DND-41 (cell line): ENCODE measurements around the gene ABCA12.

Experiments used
- ATAC-seq: fragments of 200-7000 bp; cut with Tn5 transposase; 3 replicates; pipeline ENCODE4 v1.9.1; 2021; ENCODE audit warnings: low read depth; ENCODE audit not compliant: insufficient read depth
- DNase-seq: peaks from one replicate; pipeline ENCODE4 v3.0.0-alpha.2; 2020
- H2AFZ ChIP-seq: 2 replicates; pipeline ENCODE4 v1.6.0; 2012; ENCODE audit warnings: low read depth, low read length
- H3K27ac ChIP-seq: 2 replicates; pipeline ENCODE4 v1.5.1; 2012; ENCODE audit warnings: low read length, inconsistent platforms
- H3K27me3 ChIP-seq: fragments of 200-600 bp; sonication (generic); 2 replicates; pipeline ENCODE4 v1.6.0; 2012; ENCODE audit warnings: low read length, mild to moderate bottlenecking, inconsistent platforms; ENCODE audit not compliant: insufficient read depth, poor library complexity
- H3K36me3 ChIP-seq: 2 replicates; pipeline ENCODE4 v1.5.1; 2012; ENCODE audit warnings: low read length, inconsistent platforms; ENCODE audit not compliant: insufficient read depth
- H3K4me1 ChIP-seq: 2 replicates; pipeline ENCODE4 v1.5.1; 2012; ENCODE audit warnings: mild to moderate bottlenecking, low read length; ENCODE audit not compliant: insufficient read depth
- H3K4me2 ChIP-seq: 2 replicates; pipeline ENCODE4 v1.6.0; 2012; ENCODE audit warnings: mild to moderate bottlenecking, moderate library complexity, low read length, inconsistent platforms; ENCODE audit not compliant: insufficient read depth
- H3K4me3 ChIP-seq, 2 experiments: fragments of 200-600 bp in 1 of 2; shearing (Covaris generic) in 1 of 2; 2 replicates each; pipeline ENCODE4 v1.5.1; 2012 to 2016; ENCODE audit warnings: inconsistent platforms in 2 of 2, low read length in 2 of 2, mild to moderate bottlenecking in 2 of 2, low read depth in 1 of 2, moderate library complexity in 1 of 2
- H3K79me2 ChIP-seq: 2 replicates; pipeline ENCODE4 v1.6.0; 2012; ENCODE audit warnings: low read length, inconsistent platforms; ENCODE audit not compliant: insufficient read depth
- H3K9ac ChIP-seq: 2 replicates; pipeline ENCODE4 v1.6.0; 2012; ENCODE audit warnings: low read depth, mild to moderate bottlenecking, inconsistent platforms, low read length, moderate library complexity
- H3K9me3 ChIP-seq: 2 replicates; pipeline ENCODE4 v1.5.1; 2012; ENCODE audit warnings: low read length, moderate library complexity, mild to moderate bottlenecking, inconsistent platforms; ENCODE audit not compliant: insufficient read depth, severe bottlenecking
- H4K20me1 ChIP-seq: 2 replicates; pipeline ENCODE4 v1.6.0; 2012; ENCODE audit warnings: low read length; ENCODE audit not compliant: insufficient read depth
- EZH2 ChIP-seq: IDR thresholded peaks from 3 replicates; pipeline ENCODE4 v1.6.1; 2012; ENCODE audit warnings: borderline replicate concordance, low read depth, mild to moderate bottlenecking, moderate library complexity, low read length, inconsistent platforms; ENCODE audit not compliant: severe bottlenecking
- TF ChIP-seq, protein P1 (sequence below): IDR thresholded peaks from 2 replicates; pipeline ENCODE4 v1.5.1; 2012; ENCODE audit warnings: borderline replicate concordance, low read length, moderate library complexity, mild to moderate bottlenecking; ENCODE audit not compliant: poor library complexity, severe bottlenecking; ENCODE audit errors: extremely low read depth

ABCA12 gene

GRCh38 chr2:215110918-215111317 is 27.5 kb downstream of the ABCA12 start:
- no peaks in the 10 kb centered on the region for H3K36me3 ChIP-seq
- no peaks in the 10 kb centered on the region for H3K79me2 ChIP-seq
- no peaks in the 10 kb centered on the region for H3K9me3 ChIP-seq
- no peak overlapping the region for H3K4me3 ChIP-seq
- H2AFZ ChIP-seq: no peak overlapping the region
- H3K4me1 ChIP-seq: no peaks in the 10 kb centered on the region
- DNase-seq: no peak
- TF ChIP-seq, protein P1, sequence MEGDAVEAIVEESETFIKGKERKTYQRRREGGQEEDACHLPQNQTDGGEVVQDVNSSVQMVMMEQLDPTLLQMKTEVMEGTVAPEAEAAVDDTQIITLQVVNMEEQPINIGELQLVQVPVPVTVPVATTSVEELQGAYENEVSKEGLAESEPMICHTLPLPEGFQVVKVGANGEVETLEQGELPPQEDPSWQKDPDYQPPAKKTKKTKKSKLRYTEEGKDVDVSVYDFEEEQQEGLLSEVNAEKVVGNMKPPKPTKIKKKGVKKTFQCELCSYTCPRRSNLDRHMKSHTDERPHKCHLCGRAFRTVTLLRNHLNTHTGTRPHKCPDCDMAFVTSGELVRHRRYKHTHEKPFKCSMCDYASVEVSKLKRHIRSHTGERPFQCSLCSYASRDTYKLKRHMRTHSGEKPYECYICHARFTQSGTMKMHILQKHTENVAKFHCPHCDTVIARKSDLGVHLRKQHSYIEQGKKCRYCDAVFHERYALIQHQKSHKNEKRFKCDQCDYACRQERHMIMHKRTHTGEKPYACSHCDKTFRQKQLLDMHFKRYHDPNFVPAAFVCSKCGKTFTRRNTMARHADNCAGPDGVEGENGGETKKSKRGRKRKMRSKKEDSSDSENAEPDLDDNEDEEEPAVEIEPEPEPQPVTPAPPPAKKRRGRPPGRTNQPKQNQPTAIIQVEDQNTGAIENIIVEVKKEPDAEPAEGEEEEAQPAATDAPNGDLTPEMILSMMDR: no peak
- TF ChIP-seq EZH2: no peak
- H3K4me2 ChIP-seq: no peak overlapping the region
- no peak overlapping the region for H3K27ac ChIP-seq
- H3K27me3 ChIP-seq: no peaks in the 10 kb centered on the region
- ATAC-seq: no peak
- no peaks in the 10 kb centered on the region for H4K20me1 ChIP-seq
- no peak overlapping the region for H3K9ac ChIP-seq

DNA sequence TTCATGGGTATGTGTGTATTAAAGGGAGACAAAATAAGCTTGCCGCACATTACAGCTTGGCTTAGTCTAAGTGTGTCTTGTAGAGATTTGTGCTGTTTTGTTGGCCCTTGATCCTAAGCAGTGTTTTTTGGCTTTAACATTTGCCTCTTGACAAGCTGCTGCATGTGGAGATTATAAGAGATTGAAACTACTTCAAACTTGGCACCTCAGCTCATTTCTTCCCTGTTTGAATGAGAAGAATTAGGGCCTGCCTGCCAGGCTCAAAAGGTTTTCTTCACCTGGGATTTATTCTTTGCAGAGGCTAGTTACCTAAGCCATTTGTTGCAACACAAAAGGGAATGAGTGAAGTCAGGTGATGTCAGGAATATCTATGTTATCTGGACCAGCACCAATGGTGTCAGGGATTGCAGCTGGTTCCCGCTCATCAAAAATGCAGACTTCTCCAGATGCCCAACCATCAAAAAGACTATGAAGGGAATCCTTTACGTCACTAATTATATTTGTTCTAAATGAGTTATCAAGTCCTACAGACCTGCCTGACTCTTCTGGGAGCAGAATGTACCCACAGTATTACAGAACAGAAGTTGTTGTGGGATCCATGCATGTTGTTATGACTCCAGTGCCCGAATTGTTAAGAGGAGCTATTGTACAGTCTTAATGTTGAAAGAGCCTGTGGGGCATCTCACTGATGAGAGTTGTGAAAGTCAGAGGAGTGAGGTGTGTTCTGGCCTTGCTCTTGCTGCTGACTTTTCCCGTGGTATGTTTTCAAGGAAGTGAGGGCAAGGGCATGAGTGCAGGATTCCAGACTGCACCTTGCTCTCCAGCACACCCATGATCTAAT is 31.0 kb downstream of the ABCA12 start:
- DNase-seq (no peak), ATAC-seq (no peak)
- Histone ChIP-seq H3K9ac (no peak overlapping the region), H3K4me3 (no peak overlapping the region), H3K27me3 (no peaks in the 10 kb centered on the region), H3K27ac (no peak overlapping the region), H3K9me3 (no peaks in the 10 kb centered on the region), H4K20me1 (no peaks in the 10 kb centered on the region), H2AFZ (no peak overlapping the region), H3K36me3 (no peaks in the 10 kb centered on the region), H3K4me1 (no peaks in the 10 kb centered on the region), H3K79me2 (no peaks in the 10 kb centered on the region), H3K4me2 (no peak overlapping the region)
- TF ChIP-seq, protein P1: no peak
- no peak for TF ChIP-seq EZH2

DNA sequence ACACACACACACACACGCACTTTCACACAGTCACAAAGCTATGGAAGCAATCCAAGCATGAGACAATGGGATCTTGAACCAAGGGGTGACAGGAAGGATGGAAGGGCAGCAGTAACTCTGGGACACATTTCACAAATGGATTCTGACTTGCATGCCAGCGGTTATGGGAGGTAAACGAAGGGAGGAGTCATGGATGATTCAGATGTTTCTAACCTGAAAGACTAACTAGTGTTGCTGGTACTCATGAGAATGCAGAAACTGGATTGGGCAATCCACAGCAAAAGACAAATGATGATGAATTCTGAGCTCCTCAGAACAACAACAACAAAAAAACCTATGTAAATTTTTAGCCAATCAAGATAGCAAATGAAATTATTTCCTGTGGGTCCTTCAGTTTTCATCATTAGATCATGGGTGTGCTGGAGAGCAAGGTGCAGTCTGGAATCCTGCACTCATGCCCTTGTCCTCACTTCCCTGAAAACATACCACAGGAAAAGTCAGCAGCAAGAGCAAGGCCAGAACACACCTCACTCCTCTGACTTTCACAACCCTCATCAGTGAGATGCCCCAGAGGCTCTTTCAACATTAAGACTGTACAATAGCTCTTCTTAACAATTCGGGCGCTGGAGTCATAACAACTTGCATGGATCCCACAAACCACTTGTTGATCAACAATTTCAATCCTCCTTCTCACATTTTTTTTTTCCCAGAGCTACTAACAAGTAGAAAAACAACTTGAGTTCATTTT is 32.6 kb downstream of the ABCA12 start:
- DNase-seq (no peak), ATAC-seq (no peak)
- Histone ChIP-seq H3K9me3 (no peaks in the 10 kb centered on the region), H3K4me3 (no peak overlapping the region), H3K27ac (no peak overlapping the region), H3K9ac (no peak overlapping the region), H3K79me2 (no peaks in the 10 kb centered on the region), H3K4me2 (no peak overlapping the region), H3K27me3 (no peaks in the 10 kb centered on the region), H2AFZ (no peak overlapping the region), H3K36me3 (no peaks in the 10 kb centered on the region), H4K20me1 (no peaks in the 10 kb centered on the region), H3K4me1 (no peaks in the 10 kb centered on the region)
- TF ChIP-seq, protein P1: no peak
- no peak for TF ChIP-seq EZH2
